ENCODE measurements around the gene STXBP4. TPM values are rescaled to one million over a fixed set of nuclear protein-coding genes. Genes with fewer than 3 reads are reported as not detected.

Gene STXBP4
- total RNA-seq, 1 experiment from 2014 or later: 16.5 TPM

- no peak overlapping the region for H4K91ac ChIP-seq (ENCODE audit: insufficient read length, low read depth, low read length)
- H3T11ph ChIP-seq (ENCODE audit: low read length): no peak overlapping the region
- H3K27me3 ChIP-seq (ENCODE audit: insufficient read depth, low read length): no peaks in the 10 kb centered on the region
- no peak overlapping the region for H2AFZ ChIP-seq (ENCODE audit: low read length)
- H3K9me3 ChIP-seq (ENCODE audit: control insufficient read depth, low read depth, low read length): no peaks in the 10 kb centered on the region
- H3K4me2 ChIP-seq (ENCODE audit: insufficient read depth, insufficient read length, low read length): no peak overlapping the region
- H3K18ac ChIP-seq (ENCODE audit: insufficient read length, low read depth, low read length): no peak overlapping the region
- no peak overlapping the region for H3K56ac ChIP-seq (ENCODE audit: insufficient read length, low read depth, low read length)
- WGBS (ENCODE audit: extremely low coverage, insufficient read length, low lambda C conversion rate): no CpG with 5 or more reads among the region's 4 CpGs
- no peak overlapping the region for H4K5ac ChIP-seq (ENCODE audit: insufficient read length, low read depth, low read length)
- no peak for DNase-seq
- H2AK5ac ChIP-seq (ENCODE audit: insufficient read length, low read length): no peak overlapping the region
- no peak overlapping the region for H4K8ac ChIP-seq (replicated peaks; ENCODE audit: insufficient read length, low read depth, low read length)
- H3K23ac ChIP-seq (ENCODE audit: insufficient read length, low read depth, low read length): no peak overlapping the region
- H3K23me2 ChIP-seq (ENCODE audit: insufficient read length, low read depth, low read length, poor library complexity, severe bottlenecking): no peaks in the 10 kb centered on the region
- Mint-ChIP-seq H3K9me3 (no peaks in the 10 kb centered on the region), H3K36me3 (ENCODE audit: insufficient read depth in 1 of 3, low read depth in 3 of 3) (no peaks in the 10 kb centered on the region), H3K27me3 (ENCODE audit: low read depth) (no peaks in the 10 kb centered on the region), H3K27ac (no peak overlapping the region), H3K4me1 (peaks cover 7 to 10% of the 10 kb centered on the region in 2 experiments), H3K4me3 (no peak overlapping the region)
- no peaks in the 10 kb centered on the region for H3K79me2 ChIP-seq (ENCODE audit: insufficient read depth, low read length)
- H4K20me1 ChIP-seq (ENCODE audit: control insufficient read depth, insufficient read depth, insufficient read length): no peaks in the 10 kb centered on the region
- no peak overlapping the region for H2BK15ac ChIP-seq (ENCODE audit: low read depth, low read length)
- H3K27ac ChIP-seq (ENCODE audit: insufficient read length, low read depth, low read length): no peak overlapping the region
- H3K4ac ChIP-seq (ENCODE audit: low read depth, low read length): no peak overlapping the region
- H3K4me1 ChIP-seq (ENCODE audit: insufficient read depth, low read length): no peaks in the 10 kb centered on the region
- H2BK12ac ChIP-seq (ENCODE audit: insufficient read length, low read depth, low read length): no peak overlapping the region
- no peak overlapping the region for H2BK5ac ChIP-seq (ENCODE audit: insufficient read length, low read length)
- no peak overlapping the region for H3K14ac ChIP-seq (ENCODE audit: insufficient read depth, low read length)
- no peak overlapping the region for H2BK120ac ChIP-seq (ENCODE audit: low read depth, low read length, poor library complexity, severe bottlenecking)
- no peak for TF ChIP-seq CTCF (conservative IDR thresholded peaks at IDR 0.05)
- H3K79me1 ChIP-seq (ENCODE audit: insufficient read depth, low read depth, low read length, poor library complexity, severe bottlenecking): no peaks in the 10 kb centered on the region
- no peak overlapping the region for H3K9ac ChIP-seq (ENCODE audit: extremely low read depth, insufficient read length, low read length)
- H2BK20ac ChIP-seq (ENCODE audit: low read depth, low read length, poor library complexity, severe bottlenecking): no peak overlapping the region
Measured at GRCh38 chr17:55068862-55069811, 100.6 kb downstream of the STXBP4 start.

Measured in H9 (cell line).